Measurements from ENCODE around the gene PNO1.

- TF ChIP-seq EZH2 (IDR thresholded peaks at IDR 0.05; ENCODE audit: insufficient read depth, poor library complexity, severe bottlenecking): no peak
- TF ChIP-seq EZH2phosphoT487 (IDR thresholded peaks at IDR 0.05; ENCODE audit: insufficient read depth, low read depth): no peak
Measured at GRCh38 chr2:68176657-68177056, 19.0 kb downstream of the PNO1 start.
